ENCODE results near the gene ZFAND2A.

ZFAND2A gene

GRCh38 chr7:1114088-1114487, 45.9 kb downstream of the ZFAND2A start:
- Histone ChIP-seq H3K36me3 (ENCODE audit: control insufficient read depth in 4 of 4, insufficient read depth in 4 of 4, low read length in 3 of 4) (peaks cover 0 to 5% (median 0%) of the 10 kb centered on the region in 4 experiments), H3K27ac (ENCODE audit: insufficient read depth in 1 of 2, low read depth in 1 of 2, low read length in 2 of 2, poor library complexity in 1 of 2, severe bottlenecking in 2 of 2) (no peak overlapping the region), H3K4me3 (ENCODE audit: control insufficient read depth in 1 of 7, extremely low read depth in 1 of 7, insufficient read depth in 4 of 7, low read depth in 2 of 7, low read length in 6 of 7) (no peak overlapping the region), H3K9me3 (ENCODE audit: control extremely low read depth in 1 of 5, control insufficient read depth in 4 of 5, insufficient read depth in 2 of 5, low read depth in 1 of 5, low read length in 4 of 5) (no peaks in the 10 kb centered on the region), H3K4me1 (ENCODE audit: control extremely low read depth in 1 of 4, control insufficient read depth in 4 of 4, insufficient read depth in 4 of 4, low read length in 3 of 4) (no peaks in the 10 kb centered on the region), H3K27me3 (replicated peaks in 2 of 5; ENCODE audit: control insufficient read depth in 4 of 5, insufficient read depth in 5 of 5, low read length in 4 of 5) (no peaks in the 10 kb centered on the region)
- DNase-seq = no peak
- POLR2A ChIA-PET = no interaction called here
- 96% methylated on average over 13 of the region's 13 CpGs for WGBS (ENCODE audit: insufficient coverage)
- CTCF ChIA-PET = no interaction called here

- H3K4me1 ChIP-seq (ENCODE audit: control extremely low read depth in 1 of 4, control insufficient read depth in 4 of 4, insufficient read depth in 4 of 4, low read length in 3 of 4) = no peaks in the 10 kb centered on the region
- ChIA-PET CTCF (no interaction called here), POLR2A (no interaction called here)
- WGBS (ENCODE audit: insufficient coverage) = 96% methylated on average over 18 of the region's 18 CpGs
- H3K4me3 ChIP-seq (ENCODE audit: control insufficient read depth in 1 of 7, extremely low read depth in 1 of 7, insufficient read depth in 4 of 7, low read depth in 2 of 7, low read length in 6 of 7) = no peak overlapping the region
- no peak overlapping the region for H3K27ac ChIP-seq (ENCODE audit: insufficient read depth in 1 of 2, low read depth in 1 of 2, low read length in 2 of 2, poor library complexity in 1 of 2, severe bottlenecking in 2 of 2)
- peaks cover 0 to 5% (median 0%) of the 10 kb centered on the region in 4 experiments for H3K36me3 ChIP-seq (ENCODE audit: control insufficient read depth in 4 of 4, insufficient read depth in 4 of 4, low read length in 3 of 4)
- no peaks in the 10 kb centered on the region for H3K9me3 ChIP-seq (ENCODE audit: control extremely low read depth in 1 of 5, control insufficient read depth in 4 of 5, insufficient read depth in 2 of 5, low read depth in 1 of 5, low read length in 4 of 5)
- no peaks in the 10 kb centered on the region for H3K27me3 ChIP-seq (replicated peaks in 2 of 5; ENCODE audit: control insufficient read depth in 4 of 5, insufficient read depth in 5 of 5, low read length in 4 of 5)
- DNase-seq = no peak
These were observed 46.5 kb downstream of the ZFAND2A start for GRCh38 chr7:1113548-1113885.

GRCh38 chr7:1112625-1113547, 47.1 kb downstream of the ZFAND2A start:
- Histone ChIP-seq H3K9me3 (ENCODE audit: control extremely low read depth in 1 of 5, control insufficient read depth in 4 of 5, insufficient read depth in 2 of 5, low read depth in 1 of 5, low read length in 4 of 5) (no peaks in the 10 kb centered on the region), H3K27me3 (replicated peaks in 2 of 5; ENCODE audit: control insufficient read depth in 4 of 5, insufficient read depth in 5 of 5, low read length in 4 of 5) (no peaks in the 10 kb centered on the region), H3K4me3 (ENCODE audit: control insufficient read depth in 1 of 7, extremely low read depth in 1 of 7, insufficient read depth in 4 of 7, low read depth in 2 of 7, low read length in 6 of 7) (no peak overlapping the region), H3K36me3 (ENCODE audit: control insufficient read depth in 4 of 4, insufficient read depth in 4 of 4, low read length in 3 of 4) (peaks cover 0 to 5% (median 0%) of the 10 kb centered on the region in 4 experiments), H3K4me1 (ENCODE audit: control extremely low read depth in 1 of 4, control insufficient read depth in 4 of 4, insufficient read depth in 4 of 4, low read length in 3 of 4) (no peaks in the 10 kb centered on the region), H3K27ac (ENCODE audit: insufficient read depth in 1 of 2, low read depth in 1 of 2, low read length in 2 of 2, poor library complexity in 1 of 2, severe bottlenecking in 2 of 2) (no peak overlapping the region)
- DNase-seq = no peak
- 95% methylated on average over 38 of the region's 43 CpGs for WGBS (ENCODE audit: insufficient coverage)
- ChIA-PET POLR2A (no interaction called here), CTCF (interaction anchor here (0.6 to 1.0 kb wide), 3 partner anchors 13 to 618 kb away, joined by 3 read pairs; no protein-coding TSS in a partner anchor)

GRCh38 chr7:1112109-1112508, 47.9 kb downstream of the ZFAND2A start:
- WGBS (ENCODE audit: insufficient coverage) = 99% methylated on average over 9 of the region's 9 CpGs
- POLR2A ChIA-PET = no interaction called here
- peaks cover 0 to 5% (median 0%) of the 10 kb centered on the region in 4 experiments for H3K36me3 ChIP-seq (ENCODE audit: control insufficient read depth in 4 of 4, insufficient read depth in 4 of 4, low read length in 3 of 4)
- no peaks in the 10 kb centered on the region for H3K4me1 ChIP-seq (ENCODE audit: control extremely low read depth in 1 of 4, control insufficient read depth in 4 of 4, insufficient read depth in 4 of 4, low read length in 3 of 4)
- CTCF ChIA-PET = interaction anchor here (1.0 kb wide), 2 partner anchors 13 to 26 kb away, joined by 3 read pairs; no protein-coding TSS in a partner anchor
- no peak for DNase-seq
- no peak overlapping the region for H3K4me3 ChIP-seq (ENCODE audit: control insufficient read depth in 1 of 7, extremely low read depth in 1 of 7, insufficient read depth in 4 of 7, low read depth in 2 of 7, low read length in 6 of 7)
- H3K27me3 ChIP-seq (replicated peaks in 2 of 5; ENCODE audit: control insufficient read depth in 4 of 5, insufficient read depth in 5 of 5, low read length in 4 of 5) = no peaks in the 10 kb centered on the region
- no peak overlapping the region for H3K27ac ChIP-seq (ENCODE audit: insufficient read depth in 1 of 2, low read depth in 1 of 2, low read length in 2 of 2, poor library complexity in 1 of 2, severe bottlenecking in 2 of 2)
- no peaks in the 10 kb centered on the region for H3K9me3 ChIP-seq (ENCODE audit: control extremely low read depth in 1 of 5, control insufficient read depth in 4 of 5, insufficient read depth in 2 of 5, low read depth in 1 of 5, low read length in 4 of 5)

- ChIA-PET CTCF (no interaction called here), POLR2A (no interaction called here)
- Histone ChIP-seq H3K36me3 (ENCODE audit: control insufficient read depth in 4 of 4, insufficient read depth in 4 of 4, low read length in 3 of 4) (peaks cover 0 to 5% (median under 1%) of the 10 kb centered on the region in 4 experiments), H3K4me3 (ENCODE audit: control insufficient read depth in 1 of 7, extremely low read depth in 1 of 7, insufficient read depth in 4 of 7, low read depth in 2 of 7, low read length in 6 of 7) (no peak overlapping the region), H3K4me1 (ENCODE audit: control extremely low read depth in 1 of 4, control insufficient read depth in 4 of 4, insufficient read depth in 4 of 4, low read length in 3 of 4) (no peaks in the 10 kb centered on the region), H3K9me3 (ENCODE audit: control extremely low read depth in 1 of 5, control insufficient read depth in 4 of 5, insufficient read depth in 2 of 5, low read depth in 1 of 5, low read length in 4 of 5) (no peaks in the 10 kb centered on the region), H3K27ac (ENCODE audit: insufficient read depth in 1 of 2, low read depth in 1 of 2, low read length in 2 of 2, poor library complexity in 1 of 2, severe bottlenecking in 2 of 2) (no peak overlapping the region), H3K27me3 (replicated peaks in 2 of 5; ENCODE audit: control insufficient read depth in 4 of 5, insufficient read depth in 5 of 5, low read length in 4 of 5) (no peaks in the 10 kb centered on the region)
- 100% methylated on average over 1 of the region's 3 CpGs for WGBS (ENCODE audit: insufficient coverage)
- no peak for DNase-seq
These were observed 48.8 kb downstream of the ZFAND2A start for GRCh38 chr7:1111156-1111555.

- ChIA-PET CTCF (no interaction called here), POLR2A (no interaction called here)
- Histone ChIP-seq H3K27me3 (replicated peaks in 2 of 5; ENCODE audit: control insufficient read depth in 4 of 5, insufficient read depth in 5 of 5, low read length in 4 of 5) (no peaks in the 10 kb centered on the region), H3K36me3 (ENCODE audit: control insufficient read depth in 4 of 4, insufficient read depth in 4 of 4, low read length in 3 of 4) (peaks cover 0 to 5% (median 2%) of the 10 kb centered on the region in 4 experiments), H3K27ac (ENCODE audit: insufficient read depth in 1 of 2, low read depth in 1 of 2, low read length in 2 of 2, poor library complexity in 1 of 2, severe bottlenecking in 2 of 2) (no peak overlapping the region), H3K4me3 (ENCODE audit: control insufficient read depth in 1 of 7, extremely low read depth in 1 of 7, insufficient read depth in 4 of 7, low read depth in 2 of 7, low read length in 6 of 7) (no peak overlapping the region), H3K4me1 (ENCODE audit: control extremely low read depth in 1 of 4, control insufficient read depth in 4 of 4, insufficient read depth in 4 of 4, low read length in 3 of 4) (no peaks in the 10 kb centered on the region), H3K9me3 (ENCODE audit: control extremely low read depth in 1 of 5, control insufficient read depth in 4 of 5, insufficient read depth in 2 of 5, low read depth in 1 of 5, low read length in 4 of 5) (no peaks in the 10 kb centered on the region)
- DNase-seq = no peak
- WGBS (ENCODE audit: insufficient coverage) = 97% methylated on average over 27 of the region's 28 CpGs
These were observed 49.6 kb downstream of the ZFAND2A start for GRCh38 chr7:1110358-1110757.

- POLR2A ChIA-PET = no interaction called here
These were observed 50.2 kb downstream of the ZFAND2A start for GRCh38 chr7:1109581-1110310.

More at GRCh38 chr7:1109581-1110310, 50.2 kb downstream of the ZFAND2A start:
- WGBS (ENCODE audit: insufficient coverage) = 97% methylated on average over 37 of the region's 55 CpGs
- no peaks in the 10 kb centered on the region for H3K9me3 ChIP-seq (ENCODE audit: control extremely low read depth in 1 of 5, control insufficient read depth in 4 of 5, insufficient read depth in 2 of 5, low read depth in 1 of 5, low read length in 4 of 5)
- H3K27me3 ChIP-seq (replicated peaks in 2 of 5; ENCODE audit: control insufficient read depth in 4 of 5, insufficient read depth in 5 of 5, low read length in 4 of 5) = no peaks in the 10 kb centered on the region
- H3K27ac ChIP-seq (ENCODE audit: insufficient read depth in 1 of 2, low read depth in 1 of 2, low read length in 2 of 2, poor library complexity in 1 of 2, severe bottlenecking in 2 of 2) = no peak overlapping the region
- DNase-seq = no peak
- no peak overlapping the region for H3K4me3 ChIP-seq (ENCODE audit: control insufficient read depth in 1 of 7, extremely low read depth in 1 of 7, insufficient read depth in 4 of 7, low read depth in 2 of 7, low read length in 6 of 7)
- peaks cover 0 to 5% (median 2%) of the 10 kb centered on the region in 4 experiments for H3K36me3 ChIP-seq (ENCODE audit: control insufficient read depth in 4 of 4, insufficient read depth in 4 of 4, low read length in 3 of 4)
- no peaks in the 10 kb centered on the region for H3K4me1 ChIP-seq (ENCODE audit: control extremely low read depth in 1 of 4, control insufficient read depth in 4 of 4, insufficient read depth in 4 of 4, low read length in 3 of 4)
- CTCF ChIA-PET = no interaction called here
